Testis (tissue), 3 donors: Measurements from ENCODE around the gene FARS2. TPM values are rescaled to one million over a fixed set of nuclear protein-coding genes. Genes with fewer than 3 reads are reported as not detected.
"Not testable (repeated sequence)": the region's sequence is repeated elsewhere in the genome, so short reads cannot be mapped to it uniquely, and the experiment has no call there.

ENCODE experiments used
- DNase-seq: peaks from one replicate; pipeline ENCODE4 v3.0.0-alpha.2; 2019
- H3K27ac ChIP-seq, 2 donors: fragments of 200-600 bp; sonication (generic); one replicate each; pipeline ENCODE4 v1.5.1; 2019
- H3K27me3 ChIP-seq: fragments of 200-600 bp; sonication (generic); one replicate; pipeline ENCODE4 v1.5.1; 2019
- H3K36me3 ChIP-seq: fragments of 200-600 bp; sonication (generic); one replicate; pipeline ENCODE4 v1.5.1; 2017; ENCODE audit warnings: low read depth; ENCODE audit errors: missing control alignments
- H3K4me1 ChIP-seq: fragments of 200-600 bp; sonication (generic); one replicate; pipeline ENCODE4 v1.5.1; 2019
- H3K4me3 ChIP-seq, 2 donors: fragments of 200-600 bp; sonication (generic); one replicate each; pipeline ENCODE4 v1.5.1; 2017 to 2019
- H3K9me3 ChIP-seq: fragments of 200-600 bp; sonication (generic); one replicate; pipeline ENCODE4 v1.5.1; 2017
- POLR2A ChIP-seq: fragments of 450-650 bp; IDR thresholded peaks from one replicate; pipeline ENCODE4 v1.6.1; 2017; ENCODE audit warnings: antibody characterized with exemption, mild to moderate bottlenecking, moderate library complexity
- WGBS, 2 donors: methylation state at CpG; one replicate each; pipeline ENCODE4 v1.1.5; 2018; 5-methylcytosine and 5-hydroxymethylcytosine counted together
- intact Hi-C: fragments of 100-400 bp; cut with DNase I; formaldehyde crosslinking; loops from one replicate; pipeline ENCODE4 v1.15.1; 2023; ENCODE audit warnings: low total_unique reads
- polyA plus RNA-seq: library from polyadenylated mRNA; stranded (reverse); fragments of 350-450 nt; fragmentation: Illumina TruSeq; extraction: RNeasy Lipid Tissue Mini Kit (QIAGEN cat#74804); gene quantifications from one replicate; pipeline ENCODE4 v1.2.3, GENCODE V29; 2014; ENCODE audit warnings: low read depth, low replicate concordance; ENCODE audit not compliant: insufficient read depth
- total RNA-seq, 2 donors: library from RNA; depleted of rRNA; stranded (reverse); fragments of >200 nt; gene quantifications; one replicate each; pipeline ENCODE4 v1.2.3, GENCODE V29; 2016
- TF ChIP-seq, protein P1 (sequence below), 3 experiments: fragments of 450-650 bp in 2 of 3; fragments of 200-600 bp in 1 of 3; sonication (generic) in 1 of 3; IDR thresholded peaks; one replicate each; pipeline ENCODE4 v1.5.1; 2016 to 2019; ENCODE audit warnings: antibody characterized with exemption in 3 of 3, mild to moderate bottlenecking in 2 of 3, moderate library complexity in 1 of 3

Gene FARS2
- total and polyA plus RNA-seq, 3 donors from 2014 or later, result 15.4 to 26.8 (median 22.1) TPM

DNA sequence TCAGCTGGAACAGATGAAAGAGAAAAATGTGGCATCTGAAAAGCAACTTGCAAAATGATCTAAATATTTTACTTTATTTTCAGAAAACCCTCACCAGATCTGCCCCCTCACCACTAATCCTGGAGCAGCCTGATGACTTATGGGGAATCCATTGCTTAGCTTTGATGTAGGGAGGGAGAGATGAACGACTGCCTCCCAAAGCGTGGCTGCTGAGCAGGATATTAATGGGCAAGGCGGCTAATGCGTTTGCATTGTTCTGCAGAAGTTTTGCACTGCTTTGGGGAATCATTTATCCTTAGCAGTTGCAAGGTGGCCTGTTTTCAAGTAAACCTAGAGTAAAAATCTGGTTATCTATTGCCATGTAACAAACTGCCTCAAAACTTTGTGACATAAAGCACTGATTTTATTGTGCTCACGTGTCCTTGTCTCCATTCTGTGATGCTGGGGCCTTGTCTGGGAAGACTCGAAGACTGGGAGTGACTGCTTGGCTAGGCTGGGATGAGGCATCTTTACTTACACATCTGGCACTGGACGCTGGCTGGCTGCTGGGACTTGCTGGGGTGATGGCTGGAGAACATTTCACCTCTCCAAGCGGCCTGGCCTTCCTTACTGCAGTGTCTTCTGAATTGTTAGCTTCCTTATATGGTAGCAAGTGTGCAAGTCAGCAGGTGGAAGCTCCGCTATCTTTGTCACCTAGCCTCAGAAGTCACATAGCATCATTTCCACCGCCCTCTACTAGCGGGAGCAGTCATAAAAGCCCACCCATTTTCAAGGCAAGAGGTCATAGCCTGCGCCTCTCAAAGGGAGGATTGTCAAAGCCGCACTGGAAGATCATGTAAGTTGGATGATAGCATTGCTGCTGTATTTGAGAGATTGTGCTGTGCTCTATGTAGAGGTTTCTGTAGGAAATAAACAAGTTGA lies 432.2 kb downstream of the FARS2 start:
- DNase-seq, result no peak
- Histone ChIP-seq H3K27me3 (no peaks in the 10 kb centered on the region), H3K36me3 (no peaks in the 10 kb centered on the region), H3K4me3 (no peak overlapping the region), H3K27ac (no peak overlapping the region), H3K9me3 (no peaks in the 10 kb centered on the region), H3K4me1 (no peaks in the 10 kb centered on the region)
- intact Hi-C loops, result no loop called here
- TF ChIP-seq, protein P1, sequence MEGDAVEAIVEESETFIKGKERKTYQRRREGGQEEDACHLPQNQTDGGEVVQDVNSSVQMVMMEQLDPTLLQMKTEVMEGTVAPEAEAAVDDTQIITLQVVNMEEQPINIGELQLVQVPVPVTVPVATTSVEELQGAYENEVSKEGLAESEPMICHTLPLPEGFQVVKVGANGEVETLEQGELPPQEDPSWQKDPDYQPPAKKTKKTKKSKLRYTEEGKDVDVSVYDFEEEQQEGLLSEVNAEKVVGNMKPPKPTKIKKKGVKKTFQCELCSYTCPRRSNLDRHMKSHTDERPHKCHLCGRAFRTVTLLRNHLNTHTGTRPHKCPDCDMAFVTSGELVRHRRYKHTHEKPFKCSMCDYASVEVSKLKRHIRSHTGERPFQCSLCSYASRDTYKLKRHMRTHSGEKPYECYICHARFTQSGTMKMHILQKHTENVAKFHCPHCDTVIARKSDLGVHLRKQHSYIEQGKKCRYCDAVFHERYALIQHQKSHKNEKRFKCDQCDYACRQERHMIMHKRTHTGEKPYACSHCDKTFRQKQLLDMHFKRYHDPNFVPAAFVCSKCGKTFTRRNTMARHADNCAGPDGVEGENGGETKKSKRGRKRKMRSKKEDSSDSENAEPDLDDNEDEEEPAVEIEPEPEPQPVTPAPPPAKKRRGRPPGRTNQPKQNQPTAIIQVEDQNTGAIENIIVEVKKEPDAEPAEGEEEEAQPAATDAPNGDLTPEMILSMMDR (IDR thresholded peaks at IDR 0.05), result no peak
- TF ChIP-seq POLR2A, result no peak
- 82 to 85% methylated on average over 13 of the region's 13 CpGs for WGBS, 2 donors

DNA sequence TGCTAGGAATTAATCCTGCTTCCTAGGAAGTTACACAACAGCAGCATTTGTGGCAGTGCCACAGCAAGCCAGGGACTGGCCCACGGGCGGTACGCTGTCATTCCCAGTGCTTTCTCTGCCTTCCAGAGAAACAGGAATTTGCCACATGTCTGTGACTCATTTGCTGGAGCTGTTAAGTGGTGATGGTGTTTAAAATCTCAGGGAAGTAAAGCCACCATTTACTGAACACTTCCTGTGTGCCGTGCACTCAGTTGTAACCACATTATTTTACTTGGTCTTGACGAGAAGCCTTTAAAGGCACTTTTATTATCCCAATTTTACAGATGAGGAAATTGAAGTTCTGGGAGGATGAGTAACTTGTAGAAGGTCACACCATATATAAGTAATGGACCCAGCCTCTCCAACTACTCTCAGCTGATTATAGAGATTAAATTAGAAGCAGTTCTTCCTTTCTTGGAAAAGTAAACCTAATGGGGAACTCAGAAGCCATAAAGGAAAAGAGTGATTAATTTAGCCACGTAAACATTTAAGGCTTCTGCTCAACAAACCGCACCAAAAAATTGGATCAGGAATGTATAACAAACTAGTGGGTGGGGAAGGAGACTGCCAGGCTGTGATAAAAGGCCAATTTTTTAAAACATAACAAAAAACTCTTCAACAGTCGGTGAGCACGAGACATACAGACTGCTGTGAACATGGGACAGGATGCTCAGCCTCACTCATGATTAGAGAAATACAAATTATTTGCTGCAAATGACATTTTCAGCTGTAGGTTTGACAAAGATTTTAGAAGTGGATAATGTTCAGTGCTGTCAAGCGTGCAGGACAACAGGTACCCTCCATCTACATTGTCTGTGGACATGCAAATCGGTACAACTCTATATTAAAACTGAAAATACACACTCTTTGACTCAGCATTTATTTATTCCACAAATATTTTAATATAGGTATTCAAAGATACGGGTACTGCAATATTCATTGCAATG lies 434.2 kb downstream of the FARS2 start:
- DNase-seq, result no peak
- Histone ChIP-seq H3K4me3 (no peak overlapping the region), H3K36me3 (no peaks in the 10 kb centered on the region), H3K4me1 (no peaks in the 10 kb centered on the region), H3K27me3 (no peaks in the 10 kb centered on the region), H3K9me3 (no peaks in the 10 kb centered on the region), H3K27ac (no peak overlapping the region)
- WGBS, 2 donors, result 74 to 85% methylated on average over 12 of the region's 12 CpGs
- no peak for TF ChIP-seq POLR2A
- TF ChIP-seq, protein P1 (IDR thresholded peaks at IDR 0.05), result no peak
- intact Hi-C loops, result no loop called here

DNA sequence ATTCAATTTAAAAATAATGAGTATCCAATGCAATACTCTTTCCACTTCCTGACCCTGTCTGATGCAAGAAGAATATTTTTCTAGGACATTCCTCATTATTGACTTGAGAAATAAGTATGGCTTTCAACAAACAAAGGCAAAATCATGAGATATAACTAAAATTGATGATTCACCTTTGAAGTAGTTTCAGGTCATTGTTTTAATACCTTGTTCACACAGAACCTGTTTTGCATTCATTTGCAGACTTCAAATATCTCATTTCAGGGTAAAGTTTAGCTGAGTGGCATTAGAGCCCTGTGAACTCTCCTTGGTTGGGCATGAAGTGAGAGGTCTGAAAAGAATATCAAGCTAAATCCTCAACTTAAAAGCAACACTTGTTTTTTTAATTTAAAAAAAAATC lies 436.2 kb downstream of the FARS2 start:
- Histone ChIP-seq H3K4me1 (no peaks in the 10 kb centered on the region), H3K27me3 (no peaks in the 10 kb centered on the region), H3K27ac (no peak overlapping the region), H3K4me3 (no peak overlapping the region), H3K36me3 (no peaks in the 10 kb centered on the region), H3K9me3 (no peaks in the 10 kb centered on the region)
- intact Hi-C loops, result no loop called here
- no peak for TF ChIP-seq POLR2A
- TF ChIP-seq, protein P1 (IDR thresholded peaks at IDR 0.05), result no peak
- no peak for DNase-seq

DNA sequence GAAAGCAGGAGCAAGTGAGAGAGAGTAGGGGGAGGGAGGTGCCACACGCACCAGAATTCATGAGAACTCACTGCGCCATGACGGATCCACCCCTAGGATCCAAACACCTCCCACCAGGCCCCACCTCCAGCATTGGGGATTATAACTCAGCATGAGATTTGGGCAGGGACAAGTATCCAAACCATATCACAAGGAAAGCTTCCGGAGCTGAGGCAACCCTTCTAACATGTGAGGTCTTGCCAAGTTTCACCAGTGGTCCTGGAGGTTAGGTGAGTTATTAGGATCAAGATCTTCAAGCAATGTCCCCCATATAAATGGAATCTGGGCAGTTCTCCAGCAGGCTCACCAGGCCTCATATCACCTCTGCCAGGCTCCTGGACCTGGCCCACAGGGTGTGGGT lies 437.0 kb downstream of the FARS2 start:
- TF ChIP-seq, protein P1 (IDR thresholded peaks at IDR 0.05), result no peak
- no peak for TF ChIP-seq POLR2A
- H3K27me3 ChIP-seq, result no peaks in the 10 kb centered on the region
- H3K27ac ChIP-seq, result no peak overlapping the region
- no peaks in the 10 kb centered on the region for H3K36me3 ChIP-seq
- intact Hi-C loops, result no loop called here
- DNase-seq, result no peak
- H3K4me3 ChIP-seq, result no peak overlapping the region
- no peaks in the 10 kb centered on the region for H3K4me1 ChIP-seq
- 97% methylated on average over 4 of the region's 4 CpGs; no CpG with 5 or more reads in 1 of the 2 donors for WGBS, 2 donors
- H3K9me3 ChIP-seq, result no peaks in the 10 kb centered on the region

DNA sequence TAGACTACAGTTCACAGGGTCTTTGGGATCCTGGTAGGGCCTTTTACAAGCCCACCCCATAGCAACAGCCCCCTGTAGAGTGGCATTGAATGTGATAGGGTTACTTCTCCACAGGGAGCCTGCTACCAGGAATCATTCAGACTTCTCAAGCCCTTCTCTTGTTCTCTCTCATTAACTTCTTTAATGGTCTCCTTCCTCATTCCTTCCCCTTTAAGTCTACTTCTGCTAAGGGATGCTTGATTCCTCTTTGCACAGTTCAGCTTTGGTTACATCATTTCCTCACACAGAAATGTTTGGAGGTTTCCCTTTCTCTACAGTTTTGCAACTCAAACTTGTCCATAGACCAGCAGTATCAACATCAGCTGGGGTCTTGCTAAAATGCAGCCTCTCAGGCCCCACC lies 437.8 kb downstream of the FARS2 start:
- H3K27me3 ChIP-seq, H3K27ac ChIP-seq, DNase-seq, H3K4me1 ChIP-seq, intact Hi-C loops, H3K4me3 ChIP-seq, H3K36me3 ChIP-seq, H3K9me3 ChIP-seq: not testable (repeated sequence)
